Measurements from ENCODE around the gene STXBP2. TPM values are rescaled to one million over a fixed set of nuclear protein-coding genes. Genes with fewer than 3 reads are reported as not detected.

The STXBP2 gene
- total and polyA plus RNA-seq, 2 experiments from 2014 or later: 58.6 to 142 TPM

- no peaks in the 10 kb centered on the region for H3K36me3 ChIP-seq (replicated peaks; ENCODE audit: insufficient read depth, low read depth)
- no peaks in the 10 kb centered on the region for H3K27me3 ChIP-seq
- H3K4me1 ChIP-seq (ENCODE audit: insufficient read depth): peaks cover 14% of the 10 kb centered on the region
- H4K20me1 ChIP-seq (ENCODE audit: insufficient read depth, poor library complexity, severe bottlenecking): no peaks in the 10 kb centered on the region
- no peak overlapping the region for H3K4me2 ChIP-seq
- H3K79me2 ChIP-seq: peaks cover 43% of the 10 kb centered on the region
- no peak overlapping the region for H3K4me3 ChIP-seq
- no peak overlapping the region for H2AFZ ChIP-seq
- WGBS (ENCODE audit: low lambda C conversion rate, missing lambda C conversion rate): 99% methylated on average over 34 of the region's 34 CpGs
- no peak overlapping the region for H3K27ac ChIP-seq
- TF ChIP-seq EZH2 (IDR thresholded peaks at IDR 0.05; ENCODE audit: borderline replicate concordance) (no peak), CTCF (IDR thresholded peaks at IDR 0.05; ENCODE audit: poor library complexity) (no peak), EZH2phosphoT487 (IDR thresholded peaks at IDR 0.05; ENCODE audit: low read depth, severe bottlenecking, unreplicated experiment) (no peak)
- no peaks in the 10 kb centered on the region for H3K9me2 ChIP-seq (replicated peaks; ENCODE audit: insufficient read depth)
- no peaks in the 10 kb centered on the region for H3K9me3 ChIP-seq (ENCODE audit: low read depth)
- no peak for DNase-seq (ENCODE audit: low spot score)
Observed at GRCh38 chr19:7625763-7626372, 11.0 kb upstream of the STXBP2 start.

DNA sequence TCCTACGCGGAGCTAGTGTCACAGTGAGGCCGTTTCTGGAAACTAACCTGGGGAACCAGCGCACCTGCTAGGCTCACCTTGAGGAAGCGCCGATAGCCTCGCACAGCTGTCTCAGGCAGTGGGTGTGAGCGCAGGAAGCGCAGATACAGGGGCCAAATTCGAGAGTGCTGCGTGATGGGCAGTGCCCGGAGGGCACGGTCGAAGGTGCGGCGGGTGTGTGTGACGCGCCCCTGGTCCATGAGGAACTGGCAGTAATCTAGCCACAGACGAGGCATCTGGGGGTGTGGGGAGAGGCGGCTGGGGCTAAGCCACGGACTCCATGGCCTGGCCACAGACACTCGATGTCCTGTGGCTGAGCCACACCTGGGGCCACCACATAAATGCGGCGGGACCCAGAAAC, 9.7 kb upstream of the STXBP2 start:
- Histone ChIP-seq H3K4me1 (ENCODE audit: insufficient read depth) (peaks cover 14% of the 10 kb centered on the region), H3K79me2 (peaks cover 46% of the 10 kb centered on the region), H3K36me3 (replicated peaks; ENCODE audit: insufficient read depth, low read depth) (no peaks in the 10 kb centered on the region), H3K9me2 (replicated peaks; ENCODE audit: insufficient read depth) (no peaks in the 10 kb centered on the region), H2AFZ (no peak overlapping the region), H3K9me3 (ENCODE audit: low read depth) (no peaks in the 10 kb centered on the region), H3K4me3 (no peak overlapping the region), H3K4me2 (no peak overlapping the region), H3K27me3 (no peaks in the 10 kb centered on the region), H4K20me1 (ENCODE audit: insufficient read depth, poor library complexity, severe bottlenecking) (no peaks in the 10 kb centered on the region), H3K27ac (no peak overlapping the region)
- TF ChIP-seq CTCF (IDR thresholded peaks at IDR 0.05; ENCODE audit: poor library complexity) (no peak), EZH2 (IDR thresholded peaks at IDR 0.05; ENCODE audit: borderline replicate concordance) (no peak), EZH2phosphoT487 (IDR thresholded peaks at IDR 0.05; ENCODE audit: low read depth, severe bottlenecking, unreplicated experiment) (no peak)
- DNase-seq (ENCODE audit: low spot score): no peak
- 96% methylated on average over 22 of the region's 24 CpGs for WGBS (ENCODE audit: low lambda C conversion rate, missing lambda C conversion rate)

DNA sequence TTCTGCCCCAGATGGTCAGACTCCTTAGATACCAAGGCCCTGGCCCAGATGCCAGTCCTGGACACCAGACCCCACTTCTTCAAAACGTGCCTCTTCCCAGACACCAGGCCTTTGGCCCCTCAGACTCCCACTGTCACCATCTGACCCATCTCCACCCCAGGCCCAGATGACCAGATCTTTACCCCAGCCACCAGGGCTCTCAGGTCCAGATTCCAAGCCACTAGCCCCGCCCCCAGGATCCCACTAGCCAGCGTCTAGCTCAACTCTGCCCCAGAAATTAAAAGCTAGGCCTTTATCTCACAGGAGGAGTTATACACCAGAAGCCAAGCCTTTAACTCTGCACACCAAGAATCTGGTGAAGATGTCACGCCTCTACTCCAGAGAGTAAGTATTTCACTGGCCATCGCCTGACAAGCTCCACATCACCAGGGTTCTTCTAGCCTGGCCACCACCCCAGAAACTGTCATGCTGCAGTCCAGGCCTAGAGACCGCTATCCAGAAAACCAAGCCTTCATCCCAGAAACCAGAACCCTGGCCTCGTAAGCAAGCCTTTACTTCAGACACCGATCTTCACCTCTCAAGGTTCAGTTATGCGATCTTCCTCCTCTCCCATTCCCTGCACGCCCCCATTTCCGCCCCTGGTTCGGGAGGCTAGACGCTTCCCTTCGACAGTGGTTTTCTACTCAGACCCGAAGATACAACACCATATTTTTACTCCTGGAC, 8.2 kb upstream of the STXBP2 start:
- Histone ChIP-seq H3K4me2 (peak overlapping the region; percentile 93), H3K9me3 (ENCODE audit: low read depth) (no peaks in the 10 kb centered on the region), H3K36me3 (replicated peaks; ENCODE audit: insufficient read depth, low read depth) (no peaks in the 10 kb centered on the region), H3K27ac (peak overlapping the region; percentile 60), H3K79me2 (peaks cover 46% of the 10 kb centered on the region), H3K4me1 (ENCODE audit: insufficient read depth) (peaks cover 14% of the 10 kb centered on the region), H3K9me2 (replicated peaks; ENCODE audit: insufficient read depth) (no peaks in the 10 kb centered on the region), H2AFZ (peak overlapping the region; percentile 30), H4K20me1 (ENCODE audit: insufficient read depth, poor library complexity, severe bottlenecking) (no peaks in the 10 kb centered on the region), H3K27me3 (no peaks in the 10 kb centered on the region), H3K4me3 (peak overlapping the region; percentile 68)
- WGBS (ENCODE audit: low lambda C conversion rate, missing lambda C conversion rate): 11% methylated on average over 15 of the region's 15 CpGs
- TF ChIP-seq EZH2 (IDR thresholded peaks at IDR 0.05; ENCODE audit: borderline replicate concordance) (no peak), CTCF (IDR thresholded peaks at IDR 0.05; ENCODE audit: poor library complexity) (no peak), EZH2phosphoT487 (IDR thresholded peaks at IDR 0.05; ENCODE audit: low read depth, severe bottlenecking, unreplicated experiment) (no peak)
- no peak for DNase-seq (ENCODE audit: low spot score)
